ENCODE results near the gene LYRM2.

The LYRM2 gene

DNA sequence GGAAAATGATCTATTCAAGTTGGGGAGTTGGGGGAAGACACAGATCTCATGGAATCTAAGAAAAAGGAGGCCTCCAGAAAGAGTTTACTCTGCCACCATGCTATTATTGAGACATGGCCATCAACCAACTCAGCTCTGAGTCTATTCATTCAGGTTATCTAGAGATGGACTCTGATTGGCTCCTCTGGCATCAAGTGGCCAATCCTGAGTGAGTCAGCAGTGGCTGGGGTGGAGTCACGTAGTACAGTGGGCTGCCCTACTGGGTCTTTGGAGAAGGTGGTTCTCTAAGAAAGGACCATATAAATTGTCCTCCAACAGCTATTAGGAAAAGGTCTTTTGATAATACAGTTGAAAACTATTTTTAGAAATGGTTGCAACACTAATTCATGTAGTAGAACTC is 42.1 kb downstream of the LYRM2 start:
- DNase-seq (ENCODE audit: low read depth in 2 of 2, low spot score in 1 of 2) = no peak

DNA sequence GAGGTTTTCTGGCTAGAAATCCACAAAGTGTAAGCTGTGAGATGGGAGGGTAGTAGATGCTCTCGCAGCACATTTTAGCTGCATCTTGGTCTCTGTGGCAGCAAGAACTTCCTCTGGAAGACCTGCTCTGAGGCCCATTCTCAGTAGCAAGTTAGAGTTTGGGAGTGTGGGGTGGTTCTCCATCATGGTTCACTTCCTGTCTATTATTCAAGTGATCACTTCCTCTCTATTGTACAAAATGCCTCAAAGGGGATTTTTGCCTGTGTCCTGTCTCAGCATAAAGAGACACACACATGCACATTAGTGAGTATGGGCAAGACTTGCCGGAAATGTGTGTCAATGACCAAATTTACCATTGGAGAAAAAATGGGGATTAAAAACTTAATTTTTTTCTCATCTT is 42.5 kb downstream of the LYRM2 start:
- no peak for DNase-seq (ENCODE audit: low read depth in 2 of 2, low spot score in 1 of 2)

DNA sequence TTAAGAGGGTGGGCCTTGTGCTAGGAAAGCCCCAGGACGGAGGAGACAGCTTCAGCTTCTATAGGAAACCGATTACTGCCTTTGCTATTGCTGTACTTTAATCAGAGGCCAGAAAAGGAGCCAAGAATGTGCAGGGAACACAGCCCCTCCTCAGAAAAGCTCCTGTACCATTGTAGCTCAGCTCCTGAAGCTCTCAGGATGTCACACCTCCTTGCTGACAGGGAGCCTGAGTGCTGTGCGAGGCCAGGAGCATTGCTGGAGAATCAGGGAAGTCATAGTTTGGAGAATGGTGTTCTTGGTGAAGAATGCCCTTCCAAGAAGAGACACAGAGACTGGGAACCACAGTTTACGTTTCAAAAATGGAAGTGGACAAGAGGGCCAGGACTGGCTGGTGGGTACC is 46.8 kb downstream of the LYRM2 start:
- no peak for DNase-seq (ENCODE audit: low read depth in 2 of 2, low spot score in 1 of 2)

DNA sequence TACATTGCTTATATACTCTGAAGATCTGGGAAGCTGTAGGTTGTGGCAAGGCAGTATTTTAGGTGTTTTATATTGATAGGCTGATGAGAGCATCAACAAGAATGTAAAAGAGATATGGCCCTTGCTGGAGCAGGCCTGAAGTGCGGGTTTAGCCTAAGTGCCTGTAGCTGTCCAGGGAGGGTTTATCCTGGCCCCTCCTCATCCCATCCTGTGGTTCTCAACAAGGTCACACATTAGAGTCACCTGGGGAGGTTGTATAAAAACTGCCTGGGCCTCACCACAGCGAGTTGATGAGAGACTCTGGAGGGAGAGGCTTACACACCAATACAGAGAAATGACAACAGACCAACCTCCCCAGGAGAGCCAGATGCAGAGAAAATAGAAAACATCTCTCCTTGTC is 48.4 kb downstream of the LYRM2 start:
- DNase-seq (ENCODE audit: low read depth in 2 of 2, low spot score in 1 of 2) = no peak

DNA sequence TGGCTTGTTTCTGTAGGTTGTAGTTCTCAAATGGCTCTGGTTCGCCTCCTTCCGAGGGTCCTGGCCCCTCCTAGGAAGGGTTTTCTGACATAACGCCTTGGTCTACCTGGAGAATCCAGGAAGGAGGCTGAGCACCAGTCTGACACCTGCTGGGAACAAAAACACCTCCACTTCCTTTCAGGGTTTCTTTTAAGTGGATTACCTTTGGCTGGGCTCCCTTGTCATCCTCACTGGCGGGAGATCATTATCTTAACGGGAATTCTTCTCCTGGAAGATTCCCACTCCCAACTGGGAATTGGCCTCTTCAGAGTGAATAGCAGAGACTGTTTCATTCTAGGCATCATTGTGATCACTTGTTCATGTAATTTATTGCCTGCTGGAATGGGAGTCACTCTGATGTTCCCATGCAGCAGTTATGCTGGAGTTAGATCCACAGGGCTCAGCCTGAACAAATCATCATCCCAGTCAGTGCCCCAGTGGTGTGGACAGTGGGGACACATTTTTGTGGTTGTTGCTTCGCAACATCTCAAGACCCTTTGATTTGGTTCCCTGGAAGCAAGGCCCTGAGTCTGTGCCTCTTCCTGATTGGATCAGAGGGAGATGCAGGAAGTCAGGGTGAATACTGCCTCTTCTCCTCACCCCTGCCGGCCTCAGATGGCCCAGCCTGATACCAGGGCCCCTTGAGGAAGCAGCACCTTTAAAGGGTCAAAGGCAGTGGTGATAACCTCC is 49.1 kb downstream of the LYRM2 start:
- DNase-seq (ENCODE audit: low read depth in 2 of 2, low spot score in 1 of 2) = no peak

DNA sequence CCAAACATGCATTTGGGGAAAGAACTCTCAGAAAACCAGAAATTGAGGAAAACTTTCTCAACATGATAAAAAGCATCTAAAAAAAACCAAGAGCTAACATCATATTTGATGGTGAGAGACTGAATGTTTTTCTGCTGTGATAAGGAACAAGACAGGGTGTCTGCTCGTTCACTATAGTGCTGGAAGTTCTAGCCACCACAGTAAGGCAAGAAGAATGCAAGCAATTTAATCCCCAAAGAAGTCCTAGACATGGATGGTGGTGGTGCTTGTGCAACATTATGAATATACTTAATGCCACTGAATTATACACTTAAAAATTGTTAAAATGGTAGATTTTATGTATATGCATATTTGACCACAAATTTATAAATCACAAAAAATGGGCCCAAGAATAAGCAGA is 53.4 kb downstream of the LYRM2 start:
- DNase-seq (ENCODE audit: low read depth in 2 of 2, low spot score in 1 of 2) = no peak

DNA sequence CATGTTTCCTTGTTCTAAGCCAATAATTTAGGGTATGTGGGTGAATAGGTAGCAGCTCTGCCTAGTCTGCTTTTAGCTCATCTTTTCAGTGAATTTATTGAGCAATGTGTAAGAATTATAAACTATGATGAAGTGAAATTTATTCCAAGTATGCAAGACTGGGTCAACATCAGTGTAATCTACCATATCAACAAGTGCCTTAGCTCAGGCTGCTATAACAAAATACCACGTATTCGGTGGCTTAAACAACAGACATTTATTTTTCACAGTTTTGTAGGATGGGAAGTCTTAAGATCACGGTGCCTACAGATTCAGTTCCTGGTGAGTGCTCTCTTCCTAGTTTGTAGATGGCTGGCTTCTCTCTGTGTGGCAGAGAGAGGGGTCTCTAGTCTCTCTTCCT is 54.0 kb downstream of the LYRM2 start:
- no peak for DNase-seq (ENCODE audit: low read depth in 2 of 2, low spot score in 1 of 2)

DNA sequence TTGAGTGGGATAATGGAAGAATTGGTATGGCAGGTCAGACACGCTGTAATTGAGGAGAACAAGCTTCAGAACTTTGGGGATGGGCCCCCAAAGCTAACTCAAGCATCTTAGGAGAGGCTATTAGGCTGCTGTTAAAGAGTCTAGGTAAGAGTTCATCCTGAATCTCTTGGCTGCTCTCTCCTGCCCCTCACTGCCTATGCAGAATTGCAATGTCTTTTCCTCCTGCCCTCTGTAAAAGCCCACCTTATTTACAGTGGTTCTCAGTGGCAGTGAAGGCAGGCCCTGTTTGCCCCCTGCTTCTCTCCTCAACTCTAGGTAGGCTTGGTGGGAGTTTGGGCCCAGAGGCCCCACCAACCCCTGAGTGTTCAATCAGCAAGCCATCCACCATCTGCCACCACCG is 55.0 kb downstream of the LYRM2 start:
- DNase-seq (ENCODE audit: low read depth in 2 of 2, low spot score in 1 of 2) = no peak

DNA sequence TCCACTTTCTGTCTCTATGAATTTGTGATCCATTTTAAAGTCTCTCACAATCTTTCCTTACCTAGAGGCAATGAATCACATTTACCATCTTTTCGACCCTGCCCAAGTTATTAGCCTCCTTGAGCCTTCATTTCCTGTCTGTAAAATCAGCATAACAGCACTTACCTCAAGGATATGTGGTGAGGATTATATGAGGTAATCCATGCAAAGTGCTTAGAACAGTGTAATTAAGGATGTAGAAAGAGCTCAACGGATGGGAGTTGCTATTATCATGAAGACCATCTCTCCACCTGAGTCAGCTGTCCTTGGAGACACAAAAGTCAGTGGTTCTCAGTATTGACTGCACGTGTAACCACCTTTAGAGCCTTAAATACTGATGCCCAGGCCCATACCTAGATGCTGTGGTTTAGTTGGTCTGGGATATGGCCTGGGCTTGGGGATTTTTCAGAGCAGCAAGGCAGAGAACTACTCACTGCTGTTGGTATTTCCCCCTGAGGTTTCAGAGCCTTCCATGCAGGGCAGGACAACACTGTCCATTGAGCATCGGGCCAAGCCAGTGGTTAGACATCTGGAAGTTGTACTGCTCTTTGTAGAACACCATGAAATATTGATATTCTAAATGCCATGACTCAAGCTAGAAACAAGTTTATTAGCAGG is 55.8 kb downstream of the LYRM2 start:
- DNase-seq (ENCODE audit: low read depth in 2 of 2, low spot score in 1 of 2) = no peak

DNA sequence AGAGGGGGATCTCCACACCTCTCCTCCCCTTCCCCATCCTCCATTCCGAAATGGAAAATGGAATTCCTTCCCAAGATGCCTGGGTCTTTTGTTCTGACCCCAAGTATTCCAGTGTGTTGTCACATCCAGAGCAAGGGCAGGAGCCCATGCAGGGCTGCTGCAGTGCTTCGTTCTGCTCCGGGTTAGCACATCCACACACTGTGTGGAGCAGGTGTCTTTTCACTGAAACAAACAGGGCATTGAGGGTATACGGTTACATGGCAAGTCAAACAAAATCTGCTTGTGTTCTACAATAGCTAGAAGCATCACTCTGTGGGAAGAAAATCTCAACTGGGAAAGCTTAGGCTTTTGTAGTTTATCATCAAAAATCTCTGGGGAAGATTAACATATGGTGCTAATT is 56.9 kb downstream of the LYRM2 start:
- no peak for DNase-seq (ENCODE audit: low read depth in 2 of 2, low spot score in 1 of 2)

DNA sequence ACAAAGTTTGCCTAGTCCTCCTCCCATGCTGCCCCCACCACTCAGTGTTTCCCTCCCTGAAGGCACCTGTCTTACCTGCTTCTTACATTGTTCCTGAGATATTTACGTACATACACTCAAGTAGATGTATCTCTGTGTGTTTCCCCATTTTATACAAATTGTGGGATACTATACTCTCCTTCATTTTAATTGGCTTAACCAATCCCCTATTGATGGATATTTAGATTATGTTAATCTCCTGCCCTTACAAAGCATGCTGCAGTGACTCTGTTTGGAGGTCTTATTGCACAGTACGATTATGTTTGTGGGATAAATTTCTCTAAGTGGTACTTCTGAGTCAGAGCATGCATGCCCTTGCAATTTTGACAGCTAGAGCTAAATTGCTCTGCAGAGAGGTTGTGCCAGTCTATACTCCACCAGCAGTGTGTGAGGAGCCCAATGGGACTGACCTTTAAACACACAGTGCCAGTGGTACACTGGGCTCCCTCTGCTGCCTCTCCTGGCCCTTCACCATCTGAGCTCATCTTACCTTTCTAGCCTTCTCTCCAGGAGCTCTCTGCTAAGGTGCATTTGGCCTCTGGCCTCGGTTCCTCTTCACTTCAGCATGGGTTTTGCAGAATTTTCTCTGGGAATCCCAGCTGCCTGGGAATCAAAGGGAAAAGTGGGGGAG is 57.4 kb downstream of the LYRM2 start:
- no peak for DNase-seq (ENCODE audit: low read depth in 2 of 2, low spot score in 1 of 2)

DNA sequence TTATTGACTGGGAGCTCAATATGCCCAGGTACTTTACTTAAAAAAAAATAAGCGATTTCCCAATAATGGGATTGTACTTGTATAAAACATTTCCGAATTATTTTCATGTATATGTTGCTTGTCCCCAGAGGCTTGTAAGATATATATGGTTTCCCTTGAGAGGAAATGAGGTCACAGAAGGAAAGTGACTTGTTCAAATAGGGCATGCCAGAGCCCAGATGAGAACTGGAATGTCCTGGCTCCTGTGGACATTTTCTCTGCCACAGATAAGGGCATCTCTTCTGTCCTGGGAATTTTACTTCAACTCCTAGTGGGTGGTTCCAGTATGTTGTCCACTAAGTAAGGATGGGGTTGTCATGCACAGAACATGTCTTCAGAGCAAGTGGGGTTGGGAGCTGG is 63.0 kb downstream of the LYRM2 start:
- no peak for DNase-seq (ENCODE audit: low read depth in 2 of 2, low spot score in 1 of 2)

DNA sequence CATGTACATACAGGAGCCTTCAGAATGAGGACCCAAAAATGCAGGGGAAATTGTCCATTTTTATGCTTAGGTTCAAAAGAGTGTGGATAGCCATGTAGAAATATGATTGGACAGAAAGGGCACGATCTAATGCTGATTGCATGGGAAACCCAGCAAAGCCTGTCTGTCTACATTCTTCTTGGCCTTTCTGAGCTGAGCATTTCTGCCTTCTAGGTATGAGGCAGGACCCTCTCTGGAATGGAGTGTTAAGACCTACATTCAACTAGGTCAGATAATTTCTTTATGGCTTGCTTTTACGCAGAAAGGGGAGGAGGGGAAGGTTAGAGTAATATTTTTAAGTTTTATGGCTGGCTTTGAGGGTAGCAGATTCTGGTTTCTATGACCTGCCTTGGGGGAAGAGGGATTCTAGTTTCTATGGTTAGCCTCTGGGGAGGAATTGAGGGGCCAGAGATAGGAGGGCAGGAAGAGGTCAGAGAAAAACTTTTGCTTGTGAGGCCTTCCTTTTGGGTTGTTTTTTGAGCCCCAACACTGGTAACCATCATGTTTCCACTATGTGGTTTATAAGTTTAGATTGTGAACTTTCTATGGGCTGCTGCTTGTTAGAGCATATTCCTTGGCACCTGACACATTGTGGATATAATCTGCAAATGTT is 63.5 kb downstream of the LYRM2 start:
- no peak for DNase-seq (ENCODE audit: low read depth in 2 of 2, low spot score in 1 of 2)

DNA sequence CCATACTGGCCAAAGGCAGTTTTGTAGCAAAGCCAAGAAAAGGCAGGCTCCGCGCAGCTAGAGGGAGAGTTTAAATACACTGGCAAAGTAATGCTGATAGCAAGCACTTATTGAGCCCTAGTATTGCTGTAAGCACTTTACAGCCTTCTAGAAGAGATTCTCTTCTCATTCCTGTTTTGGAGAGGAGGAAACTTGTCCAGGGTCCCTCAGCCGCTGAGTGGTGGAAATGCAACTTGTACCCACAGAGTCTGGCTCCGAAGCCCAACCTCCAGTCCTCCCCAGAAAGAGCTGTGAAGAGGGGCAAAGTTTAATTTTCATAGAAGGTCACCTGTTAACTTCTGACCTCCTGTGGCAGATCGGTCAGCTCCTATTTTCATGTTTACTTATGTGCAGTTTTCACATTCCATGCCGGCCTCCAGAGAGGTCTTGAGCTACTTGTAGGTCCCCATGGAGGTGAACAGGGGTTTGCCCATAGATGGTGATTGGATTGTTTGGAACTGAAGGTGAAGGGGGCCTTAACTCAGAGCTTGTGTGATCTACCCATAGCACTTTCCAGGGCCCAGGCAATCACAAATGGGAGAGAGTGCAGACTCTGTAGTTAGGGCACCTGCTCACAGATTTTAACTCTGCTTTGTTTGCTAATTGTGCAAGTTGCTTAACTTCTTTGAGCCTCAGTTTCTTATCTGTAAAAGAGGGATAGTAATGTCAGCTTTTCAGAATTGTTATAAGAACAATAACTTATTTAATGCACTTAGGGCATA is 70.7 kb downstream of the LYRM2 start:
- DNase-seq (ENCODE audit: low read depth in 2 of 2, low spot score in 1 of 2) = no peak

DNA sequence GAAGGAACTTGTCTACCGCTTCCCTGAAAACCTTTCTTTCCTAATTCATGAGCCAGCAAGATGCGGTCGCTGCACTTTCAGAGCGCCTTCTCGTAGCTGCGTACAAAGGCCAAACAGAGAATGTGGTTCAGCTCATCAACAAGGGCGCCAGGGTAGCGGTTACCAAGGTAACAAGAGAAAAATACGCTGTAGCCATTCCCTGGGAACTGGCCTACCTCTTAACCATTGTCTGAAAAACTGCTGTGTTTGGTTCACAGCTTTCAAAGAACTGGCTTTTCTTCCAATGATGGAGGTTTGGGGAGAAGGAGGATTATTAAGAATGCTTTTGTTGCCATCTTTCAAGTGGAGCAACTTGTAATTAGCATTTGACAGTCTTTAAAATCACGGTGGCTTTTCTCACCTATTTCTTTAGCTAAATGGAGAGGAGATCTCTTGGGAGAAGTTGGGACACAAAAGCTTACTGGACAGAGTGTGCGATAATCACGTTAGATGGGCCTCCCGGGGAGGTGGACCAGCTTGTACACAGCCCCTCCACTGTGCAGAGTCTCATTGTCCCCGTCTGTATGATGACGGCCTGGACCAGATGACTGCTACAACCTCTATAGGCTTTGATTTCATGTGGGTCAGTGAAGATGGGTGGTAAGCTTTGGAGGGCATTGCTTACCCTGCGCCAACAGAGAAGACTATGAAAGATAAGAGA is 71.5 kb downstream of the LYRM2 start:
- DNase-seq (ENCODE audit: low read depth in 2 of 2, low spot score in 1 of 2) = no peak

DNA sequence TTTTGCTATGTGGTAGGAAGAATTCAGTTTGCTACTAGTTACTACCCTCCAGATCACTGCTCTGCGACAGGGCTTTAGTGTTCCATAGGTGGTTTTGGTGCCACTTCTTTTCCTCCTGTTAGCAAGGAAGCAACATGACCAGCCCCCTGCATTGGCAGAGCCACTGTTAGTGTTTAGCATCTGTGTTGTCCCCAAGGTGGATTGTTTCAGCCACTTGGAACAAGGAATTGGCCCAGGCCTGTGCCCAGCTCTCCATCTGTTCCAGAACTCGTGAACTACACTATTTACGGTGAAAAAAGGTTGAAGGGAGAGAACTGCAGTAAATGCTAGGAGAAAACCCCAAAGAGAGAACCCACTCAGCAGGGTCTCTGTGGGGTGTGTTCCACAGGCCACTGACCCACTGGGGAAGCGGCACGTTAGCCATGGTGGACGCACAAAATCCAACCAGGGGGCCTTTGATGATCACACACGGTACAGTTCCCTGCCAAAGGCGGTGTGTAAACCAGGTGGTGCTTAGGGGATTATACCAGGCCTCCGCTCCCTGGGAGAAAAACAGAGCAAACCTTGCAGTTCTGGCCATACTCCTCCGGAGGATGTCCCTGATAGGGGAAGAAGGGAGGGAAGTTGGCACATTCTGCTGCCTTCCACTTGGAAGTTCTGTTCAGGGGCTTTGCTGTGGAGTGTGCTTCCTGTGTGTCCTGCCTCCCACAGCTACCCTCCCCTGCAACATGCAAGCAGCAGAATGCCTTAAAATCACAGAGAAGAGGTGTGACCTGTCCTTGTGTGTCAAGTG is 72.3 kb downstream of the LYRM2 start:
- DNase-seq (ENCODE audit: low read depth in 2 of 2, low spot score in 1 of 2) = no peak

DNA sequence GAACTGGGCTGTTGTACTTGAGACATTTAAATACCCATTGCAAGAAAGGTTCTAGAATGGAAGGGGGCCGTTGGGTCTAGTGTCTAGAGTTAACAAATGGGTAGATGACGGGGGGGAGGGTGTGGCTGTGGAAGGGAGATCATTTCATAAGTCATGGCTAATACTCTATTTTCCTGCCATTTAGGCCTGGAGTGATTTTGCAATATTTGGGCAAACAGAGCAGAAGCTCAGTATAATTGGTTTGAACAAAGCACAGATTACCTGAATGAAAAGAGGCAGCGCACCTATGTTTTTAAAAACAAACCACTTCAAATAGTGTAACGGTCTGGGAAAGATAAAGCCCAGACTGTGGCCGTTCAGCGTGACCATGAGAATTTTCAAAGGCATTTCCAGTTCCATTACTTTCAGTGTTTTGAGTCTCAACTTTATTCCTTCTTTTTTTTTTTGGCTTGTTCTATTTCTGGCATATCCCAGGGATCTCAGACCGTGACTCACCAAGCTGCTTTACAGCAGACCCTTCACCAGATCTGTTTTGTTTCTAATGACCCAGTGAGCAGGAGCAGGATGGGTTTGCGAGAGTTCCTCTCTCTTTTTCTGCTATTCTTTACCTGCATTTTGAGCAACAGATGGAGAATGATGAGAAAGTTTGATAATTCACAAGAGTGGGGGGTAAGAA is 73.7 kb downstream of the LYRM2 start:
- no peak for DNase-seq (ENCODE audit: low read depth in 2 of 2, low spot score in 1 of 2)

DNA sequence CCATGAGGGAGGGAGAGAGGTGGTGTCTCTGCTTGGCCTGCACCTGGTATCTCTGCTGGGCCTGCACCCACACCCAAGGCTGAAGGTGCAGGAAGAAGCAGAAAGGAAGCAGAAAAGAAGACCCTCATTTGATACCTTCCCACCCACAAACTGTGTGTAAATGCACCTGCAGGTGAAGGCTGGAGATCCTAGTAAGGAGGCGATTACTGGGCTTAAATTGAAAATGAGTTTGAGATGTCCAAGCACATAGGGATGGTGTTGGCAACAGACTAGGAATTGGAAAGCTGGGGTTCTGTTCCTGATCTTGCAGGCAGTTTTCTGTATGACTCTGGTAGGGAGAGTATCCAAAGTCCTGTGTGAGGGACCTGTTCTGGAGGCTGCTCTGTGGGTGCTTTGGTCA is 74.7 kb downstream of the LYRM2 start:
- DNase-seq (ENCODE audit: low read depth in 2 of 2, low spot score in 1 of 2) = no peak
